GM23338 (cell line): ENCODE data around the gene HSPA9.

Experiments used
- CREB1 ChIP-seq: fragments of 250-450 bp; sonication (Bioruptor Pico); IDR thresholded peaks from 2 replicates; pipeline ENCODE4 v1.5.0; 2020; ENCODE audit warnings: low read depth, mild to moderate bottlenecking, moderate library complexity
- EZH2 ChIP-seq: fragments of 200-600 bp; sonication (generic); IDR thresholded peaks from one replicate; pipeline ENCODE4 v1.8.0; 2017; ENCODE audit warnings: antibody characterized with exemption, mild to moderate bottlenecking, low read depth; ENCODE audit not compliant: unreplicated experiment
- EZH2phosphoT487 ChIP-seq: fragments of 200-600 bp; sonication (generic); IDR thresholded peaks from one replicate; pipeline ENCODE4 v1.8.1; 2018; ENCODE audit warnings: antibody characterized with exemption; ENCODE audit not compliant: unreplicated experiment
- JUNB ChIP-seq: IDR thresholded peaks from one replicate; pipeline ENCODE4 v1.6.1; 2016; ENCODE audit warnings: antibody characterized with exemption; ENCODE audit not compliant: unreplicated experiment
- NANOG ChIP-seq: IDR thresholded peaks from 2 replicates; pipeline ENCODE4 v1.6.1; 2016; ENCODE audit warnings: antibody characterized with exemption, borderline replicate concordance
- POLR2AphosphoS5 ChIP-seq: IDR thresholded peaks from 2 replicates; pipeline ENCODE4 v1.6.1; 2016; ENCODE audit warnings: antibody characterized with exemption, low read depth
- STAT1 ChIP-seq: IDR thresholded peaks from one replicate; pipeline ENCODE4 v1.6.1; 2016; ENCODE audit warnings: antibody characterized with exemption; ENCODE audit not compliant: unreplicated experiment
- ZNF114 ChIP-seq: fragments of 250-450 bp; sonication (Bioruptor Pico); IDR thresholded peaks from 2 replicates; pipeline ENCODE4 v1.5.0; 2020; ENCODE audit warnings: mild to moderate bottlenecking, moderate library complexity
- ZNF331 ChIP-seq: fragments of 250-450 bp; sonication (Bioruptor Pico); IDR thresholded peaks from 2 replicates; pipeline ENCODE4 v1.5.0; 2020; ENCODE audit warnings: low read depth, mild to moderate bottlenecking, moderate library complexity
- TF ChIP-seq, protein P1 (sequence below), 2 experiments: fragments of 200-600 bp in 1 of 2; sonication (generic) in 1 of 2; conservative IDR thresholded peaks; 2 replicates each; pipeline versions ENCODE4 v1.5.1 to v1.6.1; 2016 to 2017; ENCODE audit warnings: antibody characterized with exemption in 2 of 2, low read depth in 2 of 2, mild to moderate bottlenecking in 2 of 2, moderate library complexity in 1 of 2
- TF ChIP-seq, protein P2 (sequence below): IDR thresholded peaks from one replicate; pipeline ENCODE4 v1.6.1; 2018; ENCODE audit warnings: antibody characterized with exemption; ENCODE audit not compliant: unreplicated experiment
- TF ChIP-seq, protein P3 (sequence below): fragments of 250-450 bp; sonication (Bioruptor Pico); IDR thresholded peaks from 2 replicates; pipeline ENCODE4 v1.5.0; 2020; ENCODE audit warnings: mild to moderate bottlenecking, moderate library complexity

DNA sequence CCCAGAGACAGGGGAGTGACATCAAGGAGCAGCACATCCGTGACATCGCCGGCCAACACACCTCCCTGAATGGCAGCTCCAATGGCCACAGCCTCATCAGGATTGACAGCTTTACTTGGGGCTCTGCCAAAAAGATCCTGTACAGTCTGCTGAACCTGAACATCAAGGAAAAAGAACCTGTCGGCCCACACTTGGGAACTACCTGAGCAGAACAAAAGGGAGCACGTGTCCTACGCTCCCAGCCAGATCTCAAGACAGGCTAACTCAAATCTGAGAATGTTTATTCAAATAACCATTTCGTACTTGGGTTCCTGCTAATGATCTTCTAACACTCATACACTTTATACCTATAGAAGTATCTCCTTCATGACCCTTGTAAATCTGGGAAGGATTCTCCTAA, 15.3 kb downstream of the HSPA9 start:
- TF ChIP-seq, protein P1, sequence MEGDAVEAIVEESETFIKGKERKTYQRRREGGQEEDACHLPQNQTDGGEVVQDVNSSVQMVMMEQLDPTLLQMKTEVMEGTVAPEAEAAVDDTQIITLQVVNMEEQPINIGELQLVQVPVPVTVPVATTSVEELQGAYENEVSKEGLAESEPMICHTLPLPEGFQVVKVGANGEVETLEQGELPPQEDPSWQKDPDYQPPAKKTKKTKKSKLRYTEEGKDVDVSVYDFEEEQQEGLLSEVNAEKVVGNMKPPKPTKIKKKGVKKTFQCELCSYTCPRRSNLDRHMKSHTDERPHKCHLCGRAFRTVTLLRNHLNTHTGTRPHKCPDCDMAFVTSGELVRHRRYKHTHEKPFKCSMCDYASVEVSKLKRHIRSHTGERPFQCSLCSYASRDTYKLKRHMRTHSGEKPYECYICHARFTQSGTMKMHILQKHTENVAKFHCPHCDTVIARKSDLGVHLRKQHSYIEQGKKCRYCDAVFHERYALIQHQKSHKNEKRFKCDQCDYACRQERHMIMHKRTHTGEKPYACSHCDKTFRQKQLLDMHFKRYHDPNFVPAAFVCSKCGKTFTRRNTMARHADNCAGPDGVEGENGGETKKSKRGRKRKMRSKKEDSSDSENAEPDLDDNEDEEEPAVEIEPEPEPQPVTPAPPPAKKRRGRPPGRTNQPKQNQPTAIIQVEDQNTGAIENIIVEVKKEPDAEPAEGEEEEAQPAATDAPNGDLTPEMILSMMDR (conservative IDR thresholded peaks at IDR 0.05; ENCODE audit: low read depth in 2 of 2): no peak
- TF ChIP-seq CREB1 (CRISPR knock-in tag) (no peak), ZNF114 (CRISPR knock-in tag) (no peak), EZH2 (no peak), POLR2AphosphoS5 (no peak), JUNB (no peak), EZH2phosphoT487 (no peak), STAT1 (no peak), ZNF331 (no peak), NANOG (no peak)
- TF ChIP-seq, protein P2, sequence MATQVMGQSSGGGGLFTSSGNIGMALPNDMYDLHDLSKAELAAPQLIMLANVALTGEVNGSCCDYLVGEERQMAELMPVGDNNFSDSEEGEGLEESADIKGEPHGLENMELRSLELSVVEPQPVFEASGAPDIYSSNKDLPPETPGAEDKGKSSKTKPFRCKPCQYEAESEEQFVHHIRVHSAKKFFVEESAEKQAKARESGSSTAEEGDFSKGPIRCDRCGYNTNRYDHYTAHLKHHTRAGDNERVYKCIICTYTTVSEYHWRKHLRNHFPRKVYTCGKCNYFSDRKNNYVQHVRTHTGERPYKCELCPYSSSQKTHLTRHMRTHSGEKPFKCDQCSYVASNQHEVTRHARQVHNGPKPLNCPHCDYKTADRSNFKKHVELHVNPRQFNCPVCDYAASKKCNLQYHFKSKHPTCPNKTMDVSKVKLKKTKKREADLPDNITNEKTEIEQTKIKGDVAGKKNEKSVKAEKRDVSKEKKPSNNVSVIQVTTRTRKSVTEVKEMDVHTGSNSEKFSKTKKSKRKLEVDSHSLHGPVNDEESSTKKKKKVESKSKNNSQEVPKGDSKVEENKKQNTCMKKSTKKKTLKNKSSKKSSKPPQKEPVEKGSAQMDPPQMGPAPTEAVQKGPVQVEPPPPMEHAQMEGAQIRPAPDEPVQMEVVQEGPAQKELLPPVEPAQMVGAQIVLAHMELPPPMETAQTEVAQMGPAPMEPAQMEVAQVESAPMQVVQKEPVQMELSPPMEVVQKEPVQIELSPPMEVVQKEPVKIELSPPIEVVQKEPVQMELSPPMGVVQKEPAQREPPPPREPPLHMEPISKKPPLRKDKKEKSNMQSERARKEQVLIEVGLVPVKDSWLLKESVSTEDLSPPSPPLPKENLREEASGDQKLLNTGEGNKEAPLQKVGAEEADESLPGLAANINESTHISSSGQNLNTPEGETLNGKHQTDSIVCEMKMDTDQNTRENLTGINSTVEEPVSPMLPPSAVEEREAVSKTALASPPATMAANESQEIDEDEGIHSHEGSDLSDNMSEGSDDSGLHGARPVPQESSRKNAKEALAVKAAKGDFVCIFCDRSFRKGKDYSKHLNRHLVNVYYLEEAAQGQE: no peak
- TF ChIP-seq, protein P3, sequence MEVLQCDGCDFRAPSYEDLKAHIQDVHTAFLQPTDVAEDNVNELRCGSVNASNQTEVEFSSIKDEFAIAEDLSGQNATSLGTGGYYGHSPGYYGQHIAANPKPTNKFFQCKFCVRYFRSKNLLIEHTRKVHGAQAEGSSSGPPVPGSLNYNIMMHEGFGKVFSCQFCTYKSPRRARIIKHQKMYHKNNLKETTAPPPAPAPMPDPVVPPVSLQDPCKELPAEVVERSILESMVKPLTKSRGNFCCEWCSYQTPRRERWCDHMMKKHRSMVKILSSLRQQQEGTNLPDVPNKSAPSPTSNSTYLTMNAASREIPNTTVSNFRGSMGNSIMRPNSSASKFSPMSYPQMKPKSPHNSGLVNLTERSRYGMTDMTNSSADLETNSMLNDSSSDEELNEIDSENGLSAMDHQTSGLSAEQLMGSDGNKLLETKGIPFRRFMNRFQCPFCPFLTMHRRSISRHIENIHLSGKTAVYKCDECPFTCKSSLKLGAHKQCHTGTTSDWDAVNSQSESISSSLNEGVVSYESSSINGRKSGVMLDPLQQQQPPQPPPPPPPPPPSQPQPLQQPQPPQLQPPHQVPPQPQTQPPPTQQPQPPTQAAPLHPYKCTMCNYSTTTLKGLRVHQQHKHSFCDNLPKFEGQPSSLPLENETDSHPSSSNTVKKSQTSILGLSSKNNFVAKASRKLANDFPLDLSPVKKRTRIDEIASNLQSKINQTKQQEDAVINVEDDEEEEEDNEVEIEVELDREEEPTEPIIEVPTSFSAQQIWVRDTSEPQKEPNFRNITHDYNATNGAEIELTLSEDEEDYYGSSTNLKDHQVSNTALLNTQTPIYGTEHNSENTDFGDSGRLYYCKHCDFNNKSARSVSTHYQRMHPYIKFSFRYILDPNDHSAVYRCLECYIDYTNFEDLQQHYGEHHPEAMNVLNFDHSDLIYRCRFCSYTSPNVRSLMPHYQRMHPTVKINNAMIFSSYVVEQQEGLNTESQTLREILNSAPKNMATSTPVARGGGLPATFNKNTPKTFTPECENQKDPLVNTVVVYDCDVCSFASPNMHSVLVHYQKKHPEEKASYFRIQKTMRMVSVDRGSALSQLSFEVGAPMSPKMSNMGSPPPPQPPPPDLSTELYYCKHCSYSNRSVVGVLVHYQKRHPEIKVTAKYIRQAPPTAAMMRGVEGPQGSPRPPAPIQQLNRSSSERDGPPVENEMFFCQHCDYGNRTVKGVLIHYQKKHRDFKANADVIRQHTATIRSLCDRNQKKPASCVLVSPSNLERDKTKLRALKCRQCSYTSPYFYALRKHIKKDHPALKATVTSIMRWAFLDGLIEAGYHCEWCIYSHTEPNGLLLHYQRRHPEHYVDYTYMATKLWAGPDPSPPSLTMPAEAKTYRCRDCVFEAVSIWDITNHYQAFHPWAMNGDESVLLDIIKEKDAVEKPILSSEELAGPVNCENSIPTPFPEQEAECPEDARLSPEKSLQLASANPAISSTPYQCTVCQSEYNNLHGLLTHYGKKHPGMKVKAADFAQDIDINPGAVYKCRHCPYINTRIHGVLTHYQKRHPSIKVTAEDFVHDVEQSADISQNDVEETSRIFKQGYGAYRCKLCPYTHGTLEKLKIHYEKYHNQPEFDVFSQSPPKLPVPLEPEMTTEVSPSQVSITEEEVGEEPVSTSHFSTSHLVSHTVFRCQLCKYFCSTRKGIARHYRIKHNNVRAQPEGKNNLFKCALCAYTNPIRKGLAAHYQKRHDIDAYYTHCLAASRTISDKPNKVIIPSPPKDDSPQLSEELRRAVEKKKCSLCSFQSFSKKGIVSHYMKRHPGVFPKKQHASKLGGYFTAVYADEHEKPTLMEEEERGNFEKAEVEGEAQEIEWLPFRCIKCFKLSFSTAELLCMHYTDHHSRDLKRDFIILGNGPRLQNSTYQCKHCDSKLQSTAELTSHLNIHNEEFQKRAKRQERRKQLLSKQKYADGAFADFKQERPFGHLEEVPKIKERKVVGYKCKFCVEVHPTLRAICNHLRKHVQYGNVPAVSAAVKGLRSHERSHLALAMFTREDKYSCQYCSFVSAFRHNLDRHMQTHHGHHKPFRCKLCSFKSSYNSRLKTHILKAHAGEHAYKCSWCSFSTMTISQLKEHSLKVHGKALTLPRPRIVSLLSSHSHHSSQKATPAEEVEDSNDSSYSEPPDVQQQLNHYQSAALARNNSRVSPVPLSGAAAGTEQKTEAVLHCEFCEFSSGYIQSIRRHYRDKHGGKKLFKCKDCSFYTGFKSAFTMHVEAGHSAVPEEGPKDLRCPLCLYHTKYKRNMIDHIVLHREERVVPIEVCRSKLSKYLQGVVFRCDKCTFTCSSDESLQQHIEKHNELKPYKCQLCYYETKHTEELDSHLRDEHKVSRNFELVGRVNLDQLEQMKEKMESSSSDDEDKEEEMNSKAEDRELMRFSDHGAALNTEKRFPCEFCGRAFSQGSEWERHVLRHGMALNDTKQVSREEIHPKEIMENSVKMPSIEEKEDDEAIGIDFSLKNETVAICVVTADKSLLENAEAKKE (CRISPR knock-in tag): no peak
